Activated CD8-positive, alpha-beta memory T cell treated with anti-CD3 and anti-CD28 coated beads for 48 hours (primary cell): ENCODE data around the gene ZFYVE19.
A peak's percentile ranks its signal among the peaks of the same experiment; 100 is the strongest.

Source experiments
- DNase-seq, 3 experiments: peaks; one replicate each; pipeline ENCODE4 v3.0.0-alpha.2; 2020; ENCODE audit warnings: low read depth in 2 of 3, low spot score in 2 of 3

Gene ZFYVE19

DNA sequence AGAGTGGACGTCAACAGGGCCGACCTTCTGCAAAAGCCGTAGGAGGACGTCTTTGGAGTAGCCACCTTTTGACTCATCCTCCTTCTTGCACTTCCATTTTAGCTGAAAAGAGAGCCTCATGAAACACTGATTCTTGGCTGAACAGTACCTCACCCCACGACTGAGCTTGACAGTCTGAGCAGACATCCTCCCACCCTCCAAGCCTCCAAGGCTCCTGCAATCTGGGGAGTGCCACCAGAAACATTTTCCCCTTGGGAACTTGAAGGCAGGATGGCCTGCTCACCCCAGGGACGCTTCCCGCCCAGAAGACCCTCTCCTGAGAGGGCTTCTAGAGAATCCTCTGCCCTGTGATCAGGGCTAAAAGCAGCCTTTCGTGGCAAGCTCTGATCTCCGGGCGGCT, 31.9 kb upstream of the ZFYVE19 start:
- no peak for DNase-seq

- DNase-seq = no peak
Measured at GRCh38 chr15:40775740-40776536, 31.0 kb upstream of the ZFYVE19 start.

GRCh38 chr15:40776537-40777141, 30.2 kb upstream of the ZFYVE19 start:
- no peak for DNase-seq

- DNase-seq = peak; percentile 32 to 47 (median 43)
Measured at GRCh38 chr15:40782609-40783227, 24.2 kb upstream of the ZFYVE19 start.

- no peak for DNase-seq
Measured at GRCh38 chr15:40785164-40785563, 21.7 kb upstream of the ZFYVE19 start.

- no peak for DNase-seq
Measured at GRCh38 chr15:40785814-40786213, 21.1 kb upstream of the ZFYVE19 start.

GRCh38 chr15:40787344-40787841, 19.5 kb upstream of the ZFYVE19 start:
- DNase-seq = peak in 2 of 3 experiments; percentile 29 to 33

DNA sequence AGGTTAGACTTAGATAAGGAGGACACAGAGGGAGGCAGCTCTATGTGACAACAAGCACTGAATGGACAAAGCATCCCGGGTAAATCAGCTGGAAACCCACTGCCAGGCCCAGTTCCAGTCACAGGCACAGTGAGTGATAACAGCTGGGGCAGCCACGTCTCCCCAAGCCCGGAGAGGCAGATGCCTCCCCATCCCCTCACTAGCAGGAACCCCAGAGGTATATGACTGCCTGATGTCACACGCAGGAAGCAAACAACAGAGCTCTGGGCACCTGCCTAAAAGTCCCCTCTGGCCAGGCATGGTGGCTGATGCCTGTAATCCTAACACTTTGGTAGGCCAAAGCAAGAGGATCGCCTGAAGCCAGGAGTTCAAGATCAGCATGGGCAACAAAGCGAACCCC, 18.9 kb upstream of the ZFYVE19 start:
- no peak for DNase-seq

GRCh38 chr15:40789119-40789518, 17.8 kb upstream of the ZFYVE19 start:
- no peak for DNase-seq

GRCh38 chr15:40789999-40790398, 16.9 kb upstream of the ZFYVE19 start:
- DNase-seq = no peak

GRCh38 chr15:40790718-40791117, 16.2 kb upstream of the ZFYVE19 start:
- DNase-seq = no peak

DNA sequence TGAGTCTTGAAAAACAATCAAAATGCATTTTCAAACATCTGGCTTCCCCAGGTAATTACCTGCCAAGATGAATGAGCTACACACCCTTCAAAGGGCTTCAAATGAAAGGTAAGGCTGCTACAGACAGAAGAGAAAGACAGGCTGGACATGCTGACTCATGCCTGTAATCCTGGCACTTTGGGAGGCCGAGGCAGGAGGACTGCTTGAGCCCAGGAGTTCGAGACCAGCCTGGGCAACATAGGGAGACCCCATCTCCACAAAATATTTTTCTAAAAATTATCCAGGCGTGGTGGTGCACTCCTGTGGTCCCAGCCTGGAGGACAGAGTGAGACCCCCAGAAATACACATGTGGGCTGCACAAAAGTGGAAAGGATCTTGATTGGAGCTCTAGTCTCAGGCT, 14.5 kb upstream of the ZFYVE19 start:
- DNase-seq = no peak

- DNase-seq = no peak
Measured at GRCh38 chr15:40793216-40793989, 13.5 kb upstream of the ZFYVE19 start.

DNA sequence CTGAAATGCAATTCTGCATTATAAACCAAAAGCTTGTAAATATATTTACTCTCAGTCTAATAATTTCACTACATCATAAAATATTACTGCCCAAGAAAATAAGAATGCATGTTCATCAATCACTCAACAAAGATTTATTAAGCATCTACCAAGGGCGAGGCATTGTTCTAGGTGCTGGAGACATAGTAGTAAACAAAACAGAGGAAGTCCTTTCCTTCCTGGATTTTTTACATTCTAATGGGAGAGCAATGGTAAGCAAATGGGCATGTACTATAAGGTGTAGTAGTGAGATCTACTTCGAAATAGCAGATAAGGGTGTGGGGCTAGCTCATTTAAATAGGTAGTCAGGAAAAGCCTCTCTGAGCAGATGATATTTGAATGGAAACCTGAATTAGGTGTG, 10.8 kb upstream of the ZFYVE19 start:
- no peak for DNase-seq

GRCh38 chr15:40796512-40796911, 10.4 kb upstream of the ZFYVE19 start:
- no peak for DNase-seq

- DNase-seq = no peak
Measured at GRCh38 chr15:40799523-40799922, 7.4 kb upstream of the ZFYVE19 start.

- no peak for DNase-seq
Measured at GRCh38 chr15:40803076-40803475, 3.8 kb upstream of the ZFYVE19 start.

DNA sequence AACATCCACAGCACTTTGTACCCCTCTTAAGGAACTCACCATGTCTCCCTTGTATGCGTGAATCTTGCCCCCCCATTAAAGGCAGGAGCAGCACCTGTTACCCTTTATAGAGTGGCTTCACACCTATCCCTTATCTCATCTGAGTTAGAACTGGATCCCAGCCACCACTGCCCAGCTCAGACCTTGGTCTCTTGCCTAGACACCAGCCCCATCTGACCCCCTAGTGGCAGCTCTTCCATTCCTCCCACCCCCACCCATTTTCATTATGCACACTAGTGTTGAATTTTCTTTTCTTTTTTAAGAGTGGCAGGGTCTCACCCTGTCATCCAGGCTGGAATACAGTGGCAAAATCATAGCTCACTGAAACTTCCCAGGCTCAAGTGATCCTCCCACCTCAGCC, 3.2 kb upstream of the ZFYVE19 start:
- no peak for DNase-seq

GRCh38 chr15:40806672-40807027, 239 bp upstream of the ZFYVE19 start:
- DNase-seq = no peak

- no peak for DNase-seq
Measured at GRCh38 chr15:40807888-40808461, 1.1 kb downstream of the ZFYVE19 start.

DNA sequence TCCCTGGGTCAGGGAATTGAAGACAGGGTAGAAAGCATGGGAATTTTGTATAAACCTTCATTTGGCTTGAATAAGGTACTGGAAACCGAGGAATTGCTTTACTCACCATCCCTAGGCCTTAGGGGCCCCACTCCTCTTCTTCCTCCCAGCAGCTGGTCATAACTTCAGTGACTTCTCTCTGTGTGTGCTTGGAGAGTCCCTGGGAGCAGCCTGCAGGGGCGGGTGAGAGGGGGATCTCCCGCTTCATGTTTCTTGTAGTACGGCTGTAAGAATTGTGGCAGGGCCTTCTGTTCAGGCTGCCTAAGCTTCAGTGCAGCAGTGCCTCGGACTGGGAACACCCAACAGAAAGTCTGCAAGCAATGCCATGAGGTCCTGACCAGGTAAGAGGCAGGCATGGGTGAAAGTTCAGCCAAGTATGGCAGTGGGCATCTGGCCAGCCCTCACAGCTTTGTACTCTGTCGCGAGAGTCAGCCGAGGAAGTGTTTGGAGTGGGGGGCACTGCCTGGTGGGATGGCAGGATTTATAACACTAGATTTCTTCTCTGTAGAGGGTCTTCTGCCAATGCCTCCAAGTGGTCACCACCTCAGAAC, 2.1 kb downstream of the ZFYVE19 start:
- no peak for DNase-seq
